Measurements from ENCODE around the gene ADGRL3.

DNA sequence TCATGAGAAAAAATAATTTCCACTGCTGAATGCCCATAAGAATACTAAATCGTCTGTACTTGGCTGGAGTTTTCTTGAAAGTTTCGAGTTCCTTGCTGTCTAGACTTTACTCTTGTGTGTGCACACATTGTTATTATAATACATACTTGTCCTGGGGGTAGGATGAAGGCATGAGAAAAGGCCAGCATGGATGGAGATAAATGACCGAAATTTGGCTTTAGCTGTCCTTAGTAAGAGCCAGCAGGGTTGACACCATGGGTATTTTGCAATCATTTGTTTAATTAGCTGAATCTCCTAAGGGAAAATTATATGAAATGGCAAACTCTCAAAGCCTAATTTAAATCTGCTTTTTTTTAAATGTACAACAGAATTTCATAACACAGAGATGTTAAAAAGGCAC is 641.6 kb downstream of the ADGRL3 start:
- TF ChIP-seq, protein P1, sequence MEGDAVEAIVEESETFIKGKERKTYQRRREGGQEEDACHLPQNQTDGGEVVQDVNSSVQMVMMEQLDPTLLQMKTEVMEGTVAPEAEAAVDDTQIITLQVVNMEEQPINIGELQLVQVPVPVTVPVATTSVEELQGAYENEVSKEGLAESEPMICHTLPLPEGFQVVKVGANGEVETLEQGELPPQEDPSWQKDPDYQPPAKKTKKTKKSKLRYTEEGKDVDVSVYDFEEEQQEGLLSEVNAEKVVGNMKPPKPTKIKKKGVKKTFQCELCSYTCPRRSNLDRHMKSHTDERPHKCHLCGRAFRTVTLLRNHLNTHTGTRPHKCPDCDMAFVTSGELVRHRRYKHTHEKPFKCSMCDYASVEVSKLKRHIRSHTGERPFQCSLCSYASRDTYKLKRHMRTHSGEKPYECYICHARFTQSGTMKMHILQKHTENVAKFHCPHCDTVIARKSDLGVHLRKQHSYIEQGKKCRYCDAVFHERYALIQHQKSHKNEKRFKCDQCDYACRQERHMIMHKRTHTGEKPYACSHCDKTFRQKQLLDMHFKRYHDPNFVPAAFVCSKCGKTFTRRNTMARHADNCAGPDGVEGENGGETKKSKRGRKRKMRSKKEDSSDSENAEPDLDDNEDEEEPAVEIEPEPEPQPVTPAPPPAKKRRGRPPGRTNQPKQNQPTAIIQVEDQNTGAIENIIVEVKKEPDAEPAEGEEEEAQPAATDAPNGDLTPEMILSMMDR (IDR thresholded peaks at IDR 0.05): no peak
- TF ChIP-seq POLR2A (IDR thresholded peaks at IDR 0.05): no peak

Measured in thyroid gland (tissue), 4 donors.